8988T (cell line): ENCODE measurements around the gene HK2.

Experiments
- DNase-seq: peaks from one replicate; pipeline ENCODE4 v3.0.0; 2011

The HK2 gene

GRCh38 chr2:74942263-74942662, 108.3 kb downstream of the HK2 start:
- no peak for DNase-seq
